HCT116 (cell line): Measurements from ENCODE around the gene CDK11B.

Source experiments
- CBX3 ChIP-seq: IDR thresholded peaks from 2 replicates; pipeline ENCODE4 v1.6.1; 2012; ENCODE audit warnings: low read depth
- EZH2 ChIP-seq: fragments of 200-600 bp; sonication (generic); IDR thresholded peaks from 2 replicates; pipeline ENCODE4 v1.6.1; 2017; ENCODE audit warnings: antibody characterized with exemption, mixed run types
- EZH2phosphoT487 ChIP-seq: fragments of 200-600 bp; IDR thresholded peaks from 2 replicates; pipeline ENCODE4 v1.6.1; 2018; ENCODE audit warnings: antibody characterized with exemption, borderline replicate concordance
- POLR2A ChIP-seq: IDR thresholded peaks from 2 replicates; pipeline ENCODE4 v1.7.0; 2011; ENCODE audit warnings: borderline replicate concordance; ENCODE audit not compliant: insufficient read depth, insufficient read length; ENCODE audit errors: extremely low read depth
- SIN3A ChIP-seq: IDR thresholded peaks from 2 replicates; pipeline ENCODE4 v1.6.1; 2012; ENCODE audit warnings: low read depth
- SP1 ChIP-seq: IDR thresholded peaks from 2 replicates; pipeline ENCODE4 v1.6.1; 2012; ENCODE audit warnings: low read depth
- YY1 ChIP-seq: IDR thresholded peaks from 2 replicates; pipeline ENCODE4 v1.6.1; 2011; ENCODE audit warnings: low read length, low read depth, moderate library complexity, mild to moderate bottlenecking; ENCODE audit not compliant: insufficient replicate concordance; ENCODE audit errors: extremely low read depth
- ZFX ChIP-seq: fragments of 450-650 bp; IDR thresholded peaks from 2 replicates; pipeline ENCODE4 v1.6.1; 2017
- ZNF274 ChIP-seq: fragments of 200-500 bp; sonication (Bioruptor generic); IDR thresholded peaks from 2 replicates; pipeline ENCODE4 v1.6.1; 2014; ENCODE audit warnings: mild to moderate bottlenecking, low read depth, low read length, inconsistent platforms
- TF ChIP-seq, protein P1 (sequence below), 3 experiments: fragments of 200-600 bp in 1 of 3; sonication (generic) in 1 of 3; IDR thresholded peaks in 2 of 3; conservative IDR thresholded peaks in 1 of 3; 2 replicates each; pipeline ENCODE4 v1.5.1; 2012 to 2017; ENCODE audit warnings: low read depth in 2 of 3, low read length in 2 of 3, antibody characterized with exemption in 1 of 3, borderline replicate concordance in 1 of 3, control low read depth in 1 of 3, mild to moderate bottlenecking in 1 of 3, mixed read lengths in 1 of 3, mixed run types in 1 of 3, moderate library complexity in 1 of 3; ENCODE audit not compliant: insufficient read depth in 1 of 3
- TF ChIP-seq, protein P2 (sequence below): IDR thresholded peaks from 2 replicates; pipeline ENCODE4 v1.6.1; 2012

DNA sequence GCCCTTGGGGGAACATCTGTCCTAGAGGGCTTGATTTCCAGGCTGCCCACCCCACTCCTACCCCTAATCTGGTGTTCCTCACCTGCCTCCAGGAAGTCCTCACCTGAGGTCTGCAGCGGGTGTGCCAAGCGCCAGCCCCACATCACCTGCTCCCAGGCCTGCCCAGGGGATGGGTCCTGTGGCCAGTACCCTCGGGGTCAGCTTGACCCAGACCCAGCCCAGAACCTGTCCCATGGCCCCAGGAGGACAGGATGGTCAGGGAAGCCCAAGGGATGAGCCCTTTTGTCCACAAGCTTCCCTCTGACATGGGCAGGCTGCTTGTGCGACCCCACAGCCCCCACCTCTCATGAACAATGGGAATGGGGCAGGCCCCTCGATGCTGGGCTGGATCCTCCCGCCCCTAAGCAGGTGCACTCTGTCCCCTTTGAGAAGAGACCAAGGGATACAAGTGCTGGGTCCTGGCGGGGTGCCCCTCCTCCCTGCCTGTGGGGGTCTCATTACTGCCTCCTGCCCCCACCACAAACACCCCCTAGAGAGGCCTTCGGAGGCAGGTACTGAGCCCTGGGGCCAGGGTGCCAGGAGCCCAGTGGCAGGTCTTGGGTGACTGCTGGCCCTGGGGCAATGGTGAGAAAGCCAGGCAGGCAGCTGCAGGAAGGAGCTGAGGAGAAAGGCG, 40.3 kb downstream of the CDK11B start:
- TF ChIP-seq, protein P1, sequence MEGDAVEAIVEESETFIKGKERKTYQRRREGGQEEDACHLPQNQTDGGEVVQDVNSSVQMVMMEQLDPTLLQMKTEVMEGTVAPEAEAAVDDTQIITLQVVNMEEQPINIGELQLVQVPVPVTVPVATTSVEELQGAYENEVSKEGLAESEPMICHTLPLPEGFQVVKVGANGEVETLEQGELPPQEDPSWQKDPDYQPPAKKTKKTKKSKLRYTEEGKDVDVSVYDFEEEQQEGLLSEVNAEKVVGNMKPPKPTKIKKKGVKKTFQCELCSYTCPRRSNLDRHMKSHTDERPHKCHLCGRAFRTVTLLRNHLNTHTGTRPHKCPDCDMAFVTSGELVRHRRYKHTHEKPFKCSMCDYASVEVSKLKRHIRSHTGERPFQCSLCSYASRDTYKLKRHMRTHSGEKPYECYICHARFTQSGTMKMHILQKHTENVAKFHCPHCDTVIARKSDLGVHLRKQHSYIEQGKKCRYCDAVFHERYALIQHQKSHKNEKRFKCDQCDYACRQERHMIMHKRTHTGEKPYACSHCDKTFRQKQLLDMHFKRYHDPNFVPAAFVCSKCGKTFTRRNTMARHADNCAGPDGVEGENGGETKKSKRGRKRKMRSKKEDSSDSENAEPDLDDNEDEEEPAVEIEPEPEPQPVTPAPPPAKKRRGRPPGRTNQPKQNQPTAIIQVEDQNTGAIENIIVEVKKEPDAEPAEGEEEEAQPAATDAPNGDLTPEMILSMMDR (IDR thresholded peaks at IDR 0.05 in 2 of 3, conservative IDR thresholded peaks at IDR 0.05 in 1 of 3; ENCODE audit: borderline replicate concordance in 1 of 3, insufficient read depth in 1 of 3, low read depth in 2 of 3, low read length in 2 of 3), result no peak
- TF ChIP-seq SP1, result no peak
- no peak for TF ChIP-seq CBX3
- no peak for TF ChIP-seq ZNF274
- TF ChIP-seq POLR2A, result no peak
- no peak for TF ChIP-seq SIN3A
- no peak for TF ChIP-seq YY1
- no peak for TF ChIP-seq EZH2
- no peak for TF ChIP-seq ZFX
- TF ChIP-seq, protein P2, sequence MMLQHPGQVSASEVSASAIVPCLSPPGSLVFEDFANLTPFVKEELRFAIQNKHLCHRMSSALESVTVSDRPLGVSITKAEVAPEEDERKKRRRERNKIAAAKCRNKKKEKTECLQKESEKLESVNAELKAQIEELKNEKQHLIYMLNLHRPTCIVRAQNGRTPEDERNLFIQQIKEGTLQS, result no peak
- TF ChIP-seq EZH2phosphoT487, result no peak
